Naive thymus-derived CD8-positive, alpha-beta T cell (primary cell): ENCODE results near the gene PFDN6. TPM values are rescaled to one million over a fixed set of nuclear protein-coding genes. Genes with fewer than 3 reads are reported as not detected.
A peak's percentile ranks its signal among the peaks of the same experiment; 100 is the strongest.

Experiments used
- ATAC-seq, 2 donors: fragments of 150-1000 bp; cut with Tn5 transposase in 1 of 2; sonication (Bioruptor Pico), chemical (Tn5 transposase) in 1 of 2; 1 replicate in 1 of 2; 2 replicates in 1 of 2; pipeline ENCODE4 v1.10.0; 2021; ENCODE audit warnings: mild to moderate bottlenecking in 2 of 2, moderate library complexity in 2 of 2
- POLR2A ChIA-PET: fragments of 350-600 bp; sonication (Branson Sonifier 250); formaldehyde crosslinking; loops from one replicate; lab custom pipeline; 2021; ENCODE audit warnings: antibody characterized with exemption; lab: Charles Lee
- DNase-seq, 10 donors: peaks; one replicate each; pipeline versions ENCODE4 v3.0.0 to v3.0.0-alpha.2; 2020 to 2022
- H3K27ac Mint-ChIP-seq, 10 donors: one replicate each; pipeline ENCODE4 v1.8.0; 2020 to 2022; ENCODE audit warnings: mild to moderate bottlenecking in 10 of 10, mixed read lengths in 10 of 10, moderate library complexity in 4 of 10, inconsistent platforms in 1 of 10
- H3K27me3 Mint-ChIP-seq, 5 donors: one replicate each; pipeline ENCODE4 v1.8.0; 2021 to 2022; ENCODE audit warnings: mixed read lengths in 5 of 5
- H3K36me3 Mint-ChIP-seq, 3 donors: one replicate each; pipeline ENCODE4 v1.8.0; 2020 to 2022; ENCODE audit warnings: mixed read lengths in 3 of 3, mild to moderate bottlenecking in 2 of 3, inconsistent platforms in 1 of 3
- H3K4me1 Mint-ChIP-seq, 4 donors: one replicate each; pipeline ENCODE4 v1.8.0; 2021 to 2022; ENCODE audit warnings: mixed read lengths in 4 of 4
- H3K4me3 Mint-ChIP-seq, 10 donors: one replicate each; pipeline ENCODE4 v1.8.0; 2020 to 2022; ENCODE audit warnings: mild to moderate bottlenecking in 10 of 10, mixed read lengths in 10 of 10, moderate library complexity in 6 of 10, inconsistent platforms in 1 of 10
- H3K9me3 Mint-ChIP-seq, 9 donors: one replicate each; pipeline ENCODE4 v1.8.0; 2020 to 2022; ENCODE audit warnings: mixed read lengths in 9 of 9, mild to moderate bottlenecking in 3 of 9, inconsistent platforms in 1 of 9, moderate library complexity in 1 of 9
- polyA plus RNA-seq, 3 donors: library from polyadenylated mRNA; unstranded; fragments of 300-500 nt; fragmentation: Illumina TruSeq; gene quantifications; one replicate each; pipeline ENCODE4 v1.2.3, GENCODE V29; 2021
- total RNA-seq, 8 experiments: library from RNA in 2 of 8; stranded (reverse) in 2 of 8; gene quantifications; one replicate each; pipeline ENCODE4 v1.2.3 and lab custom pipeline; 2021 to 2026

PFDN6 gene
- total and polyA plus RNA-seq, 5 experiments from 2014 or later = 30.4 to 38.2 (median 35.5) TPM

- ATAC-seq (no peak), DNase-seq (no peak)
- Mint-ChIP-seq H3K27me3 (no peaks in the 10 kb centered on the region), H3K4me3 (peak overlapping the region; percentile 31 to 100 (median 99)), H3K9me3 (no peaks in the 10 kb centered on the region), H3K36me3 (peaks cover 0 to 49% (median 10%) of the 10 kb centered on the region in 3 donors), H3K27ac (peak overlapping the region in 8 of 10 donors; percentile 10 to 92 (median 49)), H3K4me1 (peaks cover 21 to 49% (median 47%) of the 10 kb centered on the region in 4 donors)
- POLR2A ChIA-PET = interaction anchor here (0.6 to 7.0 kb wide), 7 partner anchors 9 to 231 kb away, joined by 3 to 128 read pairs (median 36); partner anchors contain the start of genes B3GALT4, RGL2, RPS18 and TAPBP
Measured at GRCh38 chr6:33286946-33287914, 2.2 kb upstream of the PFDN6 start.

GRCh38 chr6:33288141-33288920 lies 1.1 kb upstream of the PFDN6 start:
- POLR2A ChIA-PET = interaction anchor here (0.6 to 7.0 kb wide), 25 partner anchors 10 to 1387 kb away, joined by 3 to 128 read pairs (median 4); partner anchors contain the start of genes B3GALT4, CUTA, RGL2 and RPS18
- peaks cover 22 to 49% (median 47%) of the 10 kb centered on the region in 4 donors for H3K4me1 Mint-ChIP-seq
- H3K27ac Mint-ChIP-seq = peak overlapping the region; percentile 84 to 97 (median 94)

GRCh38 chr6:33289784-33290315 lies 449 bp downstream of the PFDN6 start:
- Mint-ChIP-seq H3K27ac (peak overlapping the region; percentile 84 to 97 (median 94)), H3K27me3 (no peaks in the 10 kb centered on the region), H3K36me3 (peaks cover 0 to 51% (median 10%) of the 10 kb centered on the region in 3 donors), H3K4me1 (peaks cover 22 to 52% (median 48%) of the 10 kb centered on the region in 4 donors), H3K4me3 (peak overlapping the region; percentile 87 to 100 (median 99)), H3K9me3 (no peaks in the 10 kb centered on the region)
- ATAC-seq (peak in 1 of 2 donors; percentile 22), DNase-seq (no peak)
- POLR2A ChIA-PET = interaction anchor here (0.7 to 7.0 kb wide), 22 partner anchors 9 to 445 kb away, joined by 3 to 128 read pairs (median 4); partner anchors contain the start of genes B3GALT4, RGL2, RPS18 and SYNGAP1

More at GRCh38 chr6:33288141-33288920, 1.1 kb upstream of the PFDN6 start:
- Mint-ChIP-seq H3K4me3 (peak overlapping the region; percentile 87 to 100 (median 99)), H3K36me3 (peaks cover 0 to 51% (median 10%) of the 10 kb centered on the region in 3 donors), H3K27me3 (no peaks in the 10 kb centered on the region), H3K9me3 (no peaks in the 10 kb centered on the region)
- no peak for DNase-seq
- no peak for ATAC-seq

GRCh38 chr6:33290459-33290858 lies 1.1 kb downstream of the PFDN6 start:
- H3K36me3 Mint-ChIP-seq = peaks cover 0 to 53% (median 10%) of the 10 kb centered on the region in 3 donors
- ATAC-seq (no peak), DNase-seq (no peak)
- peak overlapping the region; percentile 87 to 100 (median 99) for H3K4me3 Mint-ChIP-seq
- no peaks in the 10 kb centered on the region for H3K27me3 Mint-ChIP-seq
- POLR2A ChIA-PET = interaction anchor here (0.8 to 7.0 kb wide), 9 partner anchors 8 to 446 kb away, joined by 3 to 128 read pairs (median 36); partner anchors contain the start of genes B3GALT4, RGL2, RPS18 and TAPBP
- peak overlapping the region; percentile 14 to 97 (median 93) for H3K27ac Mint-ChIP-seq
- H3K9me3 Mint-ChIP-seq = no peaks in the 10 kb centered on the region
- peaks cover 22 to 51% (median 48%) of the 10 kb centered on the region in 4 donors for H3K4me1 Mint-ChIP-seq

GRCh38 chr6:33292996-33293682 lies 3.7 kb downstream of the PFDN6 start:
- POLR2A ChIA-PET = interaction anchor here (0.6 to 0.9 kb wide), 2 partner anchors 44 to 52 kb away, joined by 3 read pairs; no protein-coding TSS in a partner anchor
- no peaks in the 10 kb centered on the region for H3K9me3 Mint-ChIP-seq
- peaks cover 0 to 44% (median 6%) of the 10 kb centered on the region in 3 donors for H3K36me3 Mint-ChIP-seq
- peak overlapping the region in 4 of 10 donors; percentile 8 to 86 (median 29) for H3K27ac Mint-ChIP-seq
- peak overlapping the region in 1 of 10 donors; percentile 65 for H3K4me3 Mint-ChIP-seq
- peaks cover 20 to 51% (median 48%) of the 10 kb centered on the region in 4 donors for H3K4me1 Mint-ChIP-seq
- H3K27me3 Mint-ChIP-seq = peaks cover 0 to 1% (median 0%) of the 10 kb centered on the region in 5 donors
- no peak for DNase-seq
- no peak for ATAC-seq

- Mint-ChIP-seq H3K4me1 (peaks cover 20 to 46% (median 42%) of the 10 kb centered on the region in 4 donors), H3K27me3 (peaks cover 0 to 2% (median 0%) of the 10 kb centered on the region in 5 donors), H3K9me3 (no peaks in the 10 kb centered on the region), H3K4me3 (no peak overlapping the region), H3K27ac (peak overlapping the region in 3 of 10 donors; percentile 3 to 80 (median 73)), H3K36me3 (peaks cover 0 to 42% (median 4%) of the 10 kb centered on the region in 3 donors)
- ATAC-seq = no peak
- POLR2A ChIA-PET = interaction anchor here (0.9 to 6.1 kb wide), 2 partner anchors 17 to 45 kb away, joined by 3 to 106 read pairs; partner anchors contain the start of gene B3GALT4
- DNase-seq = no peak
Measured at GRCh38 chr6:33294086-33294823, 4.9 kb downstream of the PFDN6 start.

GRCh38 chr6:33295621-33296369 lies 6.4 kb downstream of the PFDN6 start:
- Mint-ChIP-seq H3K27me3 (peaks cover 0 to 2% (median 0%) of the 10 kb centered on the region in 5 donors), H3K4me3 (peak overlapping the region in 5 of 10 donors; percentile 20 to 97 (median 72)), H3K36me3 (peaks cover 0 to 53% (median 4%) of the 10 kb centered on the region in 3 donors), H3K9me3 (peaks cover 0 to 2% (median 0%) of the 10 kb centered on the region in 9 donors), H3K27ac (peak overlapping the region in 7 of 10 donors; percentile 60 to 99 (median 89)), H3K4me1 (peaks cover 21 to 43% (median 40%) of the 10 kb centered on the region in 4 donors)
- POLR2A ChIA-PET = interaction anchor here (1.1 to 7.4 kb wide), 5 partner anchors 14 to 25 kb away, joined by 5 to 106 read pairs (median 89); partner anchors contain the start of genes B3GALT4, RPS18, TAPBP and VPS52
- DNase-seq = no peak
- ATAC-seq = no peak

GRCh38 chr6:33296797-33297405 lies 7.5 kb downstream of the PFDN6 start:
- H3K36me3 Mint-ChIP-seq = peaks cover 0 to 58% (median 4%) of the 10 kb centered on the region in 3 donors
- peak overlapping the region; percentile 59 to 97 (median 69) for H3K4me3 Mint-ChIP-seq
- H3K4me1 Mint-ChIP-seq = peaks cover 18 to 42% (median 39%) of the 10 kb centered on the region in 4 donors
- H3K27ac Mint-ChIP-seq = peak overlapping the region; percentile 60 to 99 (median 88)
- H3K27me3 Mint-ChIP-seq = peaks cover 0 to 2% (median 0%) of the 10 kb centered on the region in 5 donors
- H3K9me3 Mint-ChIP-seq = peaks cover 0 to 2% (median 0%) of the 10 kb centered on the region in 9 donors
- POLR2A ChIA-PET = interaction anchor here (1.0 to 7.4 kb wide), 10 partner anchors 8 to 48 kb away, joined by 3 to 106 read pairs (median 44); partner anchors contain the start of genes B3GALT4, PFDN6, RPS18 and TAPBP
- DNase-seq = no peak
- ATAC-seq = no peak

GRCh38 chr6:33297406-33297955 lies 8.1 kb downstream of the PFDN6 start:
- POLR2A ChIA-PET = interaction anchor here (1.0 to 7.4 kb wide), 11 partner anchors 8 to 329 kb away, joined by 3 to 106 read pairs (median 13); partner anchors contain the start of genes B3GALT4, BRD2, PFDN6 and RPS18
- H3K4me1 Mint-ChIP-seq = peaks cover 18 to 43% (median 39%) of the 10 kb centered on the region in 4 donors
- H3K4me3 Mint-ChIP-seq = peak overlapping the region; percentile 57 to 97 (median 66)
- peak overlapping the region; percentile 43 to 99 (median 88) for H3K27ac Mint-ChIP-seq
- peaks cover 0 to 2% (median 0%) of the 10 kb centered on the region in 5 donors for H3K27me3 Mint-ChIP-seq
- peaks cover 0 to 2% (median 0%) of the 10 kb centered on the region in 9 donors for H3K9me3 Mint-ChIP-seq
- ATAC-seq (no peak), DNase-seq (no peak)
- H3K36me3 Mint-ChIP-seq = peaks cover 0 to 58% (median 4%) of the 10 kb centered on the region in 3 donors
